HepG2 (cell line): Measurements from ENCODE around the gene STXBP4. TPM values are rescaled to one million over a fixed set of nuclear protein-coding genes. Genes with fewer than 3 reads are reported as not detected.

Experiments
- ATAC-seq: fragments of 200-7000 bp; cut with Tn5 transposase; 3 replicates; pipeline ENCODE4 v1.9.1; 2020; ENCODE audit warnings: mild to moderate bottlenecking, moderate library complexity
- BruUV-seq: library from RNA; stranded (reverse); fragments of 400-500 nt; replicated peaks from 2 replicates; lab custom pipeline; 2021; lab: Mats Ljungman, UMichigan
- CTCF ChIA-PET: fragments of 300-600 bp; formaldehyde crosslinking; extraction: SDS; loops from one replicate; lab custom pipeline; 2021; ENCODE audit warnings: low total read pairs, inconsistent platforms, low intra/inter-chr PET ratio; lab: Yijun Ruan, JAX
- POLR2A ChIA-PET: fragments of 350-600 bp; sonication (Branson Sonifier 250); formaldehyde crosslinking; loops from one replicate; lab custom pipeline; 2020; ENCODE audit warnings: antibody characterized with exemption, inconsistent platforms; lab: Yijun Ruan, JAX
- DNase-seq: peaks from one replicate; pipeline ENCODE4 v3.0.0-alpha.2; 2015; ENCODE audit warnings: low spot score
- FAIRE-seq: peaks from 3 replicates; lab custom pipeline; 2011; peaks lifted over from hg19 to GRCh38; lab: Jason Lieb, UNC
- H2AFZ ChIP-seq: one replicate; pipeline ENCODE4 v1.6.1; 2011; ENCODE audit warnings: low read length, inconsistent platforms
- H3K27ac ChIP-seq: fragments of 300-600 bp; 3 replicates; pipeline ENCODE4 v1.8.0; 2011; ENCODE audit warnings: mixed run types, mild to moderate bottlenecking, mixed read lengths, low read length, inconsistent platforms; ENCODE audit not compliant: insufficient read depth; ENCODE audit errors: extremely low read length
- H3K27me3 ChIP-seq, 2 experiments: fragments of 200-600 bp in 1 of 2; 2 replicates in 1 of 2; 3 replicates in 1 of 2; pipeline versions ENCODE4 v1.6.0 to v1.8.0; 2011; ENCODE audit warnings: low read length in 2 of 2, mild to moderate bottlenecking in 2 of 2, moderate library complexity in 2 of 2, inconsistent platforms in 1 of 2; ENCODE audit not compliant: insufficient read depth in 2 of 2, control insufficient read depth in 1 of 2
- H3K36me3 ChIP-seq, 2 experiments: fragments of 200-600 bp in 1 of 2; replicated peaks in 1 of 2; 2 replicates in 1 of 2; 3 replicates in 1 of 2; pipeline versions ENCODE4 v1.5.1 to v1.8.0; 2011; ENCODE audit warnings: low read length in 2 of 2, inconsistent platforms in 1 of 2; ENCODE audit not compliant: insufficient read depth in 2 of 2, control insufficient read depth in 1 of 2
- H3K4me1 ChIP-seq: 2 replicates; pipeline ENCODE4 v1.5.1; 2012; ENCODE audit warnings: low read length, inconsistent platforms; ENCODE audit not compliant: insufficient read depth
- H3K4me2 ChIP-seq: 2 replicates; pipeline ENCODE4 v1.6.0; 2011; ENCODE audit warnings: low read depth, low read length, inconsistent platforms
- H3K4me3 ChIP-seq, 3 experiments: fragments of 200-600 bp in 1 of 3; sonication (generic), shearing (Covaris generic) in 1 of 3; replicated peaks in 1 of 3; 2 replicates each; pipeline ENCODE4 v1.5.1; 2011 to 2016; ENCODE audit warnings: low read length in 3 of 3, inconsistent platforms in 2 of 3, low read depth in 2 of 3, mild to moderate bottlenecking in 2 of 3, control low read depth in 1 of 3, mixed read lengths in 1 of 3; ENCODE audit not compliant: insufficient read depth in 1 of 3
- H3K79me2 ChIP-seq: one replicate; pipeline ENCODE4 v1.6.1; 2011; ENCODE audit warnings: low read length, inconsistent platforms; ENCODE audit not compliant: insufficient read depth
- H3K9ac ChIP-seq: 2 replicates; pipeline ENCODE4 v1.6.0; 2011; ENCODE audit warnings: mild to moderate bottlenecking, low read depth, low read length, inconsistent platforms; ENCODE audit not compliant: insufficient read depth
- H3K9me3 ChIP-seq: 2 replicates; pipeline ENCODE4 v1.5.1; 2012; ENCODE audit warnings: mild to moderate bottlenecking, low read length
- H4K20me1 ChIP-seq: 2 replicates; pipeline ENCODE4 v1.6.0; 2011; ENCODE audit warnings: inconsistent platforms, mild to moderate bottlenecking, low read length, moderate library complexity; ENCODE audit not compliant: insufficient read depth
- GLI4 ChIP-seq: sonication (generic); formaldehyde crosslinking; IDR thresholded peaks from 2 replicates; pipeline ENCODE4 v1.5.1; 2020; ENCODE audit warnings: missing genetic modification reagents, mild to moderate bottlenecking, moderate library complexity, borderline replicate concordance
- JDP2 ChIP-seq: sonication (generic); formaldehyde crosslinking; IDR thresholded peaks from 2 replicates; pipeline ENCODE4 v1.8.1; 2022; ENCODE audit warnings: missing genetic modification reagents, borderline replicate concordance
- POGK ChIP-seq: sonication (generic); formaldehyde crosslinking; conservative IDR thresholded peaks from 2 replicates; pipeline ENCODE4 v1.8.0; 2022; ENCODE audit warnings: mild to moderate bottlenecking, moderate library complexity, missing genetic modification reagents
- RARG ChIP-seq: sonication (generic); formaldehyde crosslinking; IDR thresholded peaks from 2 replicates; pipeline ENCODE4 v1.4.0; 2020; ENCODE audit warnings: low read depth, mild to moderate bottlenecking, missing genetic modification reagents
- SAP130 ChIP-seq: IDR thresholded peaks from 2 replicates; pipeline ENCODE4 v1.6.1; 2016; ENCODE audit warnings: low read depth
- SKIL ChIP-seq: sonication (generic); formaldehyde crosslinking; IDR thresholded peaks from 2 replicates; pipeline ENCODE4 v1.8.0; 2022; ENCODE audit warnings: missing genetic modification reagents, mild to moderate bottlenecking, moderate library complexity, borderline replicate concordance
- SMC3 ChIP-seq: IDR thresholded peaks from 2 replicates; pipeline ENCODE4 v1.6.1; 2011; ENCODE audit warnings: low read length, improper control_type of control experiment
- SNAPC2 ChIP-seq: sonication (generic); formaldehyde crosslinking; IDR thresholded peaks from 2 replicates; pipeline ENCODE4 v1.8.1; 2022; ENCODE audit warnings: mild to moderate bottlenecking, missing genetic modification reagents
- TGIF2 ChIP-seq: IDR thresholded peaks from 2 replicates; pipeline ENCODE4 v1.6.1; 2016; ENCODE audit warnings: control low read depth, missing compliant biosample characterization
- ZBED4 ChIP-seq: sonication (generic); formaldehyde crosslinking; IDR thresholded peaks from 2 replicates; pipeline ENCODE4 v1.4.0; 2020; ENCODE audit warnings: missing genetic modification reagents, borderline replicate concordance
- ZNF12 ChIP-seq: sonication (generic); formaldehyde crosslinking; IDR thresholded peaks from 2 replicates; pipeline ENCODE4 v1.5.0; 2020; ENCODE audit warnings: missing genetic modification reagents
- ZNF530 ChIP-seq: sonication (generic); formaldehyde crosslinking; IDR thresholded peaks from 2 replicates; pipeline ENCODE4 v1.5.0; 2020; ENCODE audit warnings: low read depth, mild to moderate bottlenecking, missing genetic modification reagents
- WGBS: methylation state at CpG from one replicate; pipeline ENCODE4 v1.1.6; 2017; ENCODE audit warnings: low lambda C conversion rate; 5-methylcytosine and 5-hydroxymethylcytosine counted together
- in situ Hi-C: cut with HindIII; loops from 2 replicates; pipeline ENCODE4 v1.10.0; 2017; ENCODE audit warnings: low pct_unique_long_range_greater_than_20kb; ENCODE audit not compliant: extremely low pct_ligation_motif_present
- intact Hi-C: fragments of 100-400 bp; cut with micrococcal nuclease; formaldehyde crosslinking; loops from one replicate; pipeline ENCODE4 v1.10.0; 2022; ENCODE audit not compliant: unreplicated experiment
- polyA plus RNA-seq, 8 experiments: library from polyadenylated mRNA; depleted of rRNA in 3 of 8; stranded (reverse) in 7 of 8; unstranded in 1 of 8; fragments of >200 nt; fragmentation: Illumina TruSeq in 4 of 8; extraction: Trizol in 4 of 8; gene quantifications; 2 replicates each; pipeline versions ENCODE4 v1.2.1 to v1.2.3, GENCODE V29; 2011 to 2016; ENCODE audit warnings: low read depth in 4 of 8, missing spikeins in 1 of 8, mixed read lengths in 1 of 8; ENCODE audit not compliant: insufficient read depth in 1 of 8
- total RNA-seq, 5 experiments: library from RNA; depleted of rRNA; stranded (reverse); fragments of >200 nt; fragmentation: Illumina TruSeq; extraction: Trizol; gene quantifications; 2 replicates each; pipeline ENCODE4 v1.2.3, GENCODE V29; 2016; ENCODE audit warnings: low read depth in 1 of 5
- TF ChIP-seq, protein P1 (sequence below): IDR thresholded peaks from 2 replicates; pipeline ENCODE4 v1.6.1; 2016; ENCODE audit warnings: low read depth, control low read depth

STXBP4 gene
- total and polyA plus RNA-seq, 2 of the 13 experiments (the other 11 are each of a cell fraction or from before 2014, with no cell fraction given): 8.5 to 36.1 TPM

DNA sequence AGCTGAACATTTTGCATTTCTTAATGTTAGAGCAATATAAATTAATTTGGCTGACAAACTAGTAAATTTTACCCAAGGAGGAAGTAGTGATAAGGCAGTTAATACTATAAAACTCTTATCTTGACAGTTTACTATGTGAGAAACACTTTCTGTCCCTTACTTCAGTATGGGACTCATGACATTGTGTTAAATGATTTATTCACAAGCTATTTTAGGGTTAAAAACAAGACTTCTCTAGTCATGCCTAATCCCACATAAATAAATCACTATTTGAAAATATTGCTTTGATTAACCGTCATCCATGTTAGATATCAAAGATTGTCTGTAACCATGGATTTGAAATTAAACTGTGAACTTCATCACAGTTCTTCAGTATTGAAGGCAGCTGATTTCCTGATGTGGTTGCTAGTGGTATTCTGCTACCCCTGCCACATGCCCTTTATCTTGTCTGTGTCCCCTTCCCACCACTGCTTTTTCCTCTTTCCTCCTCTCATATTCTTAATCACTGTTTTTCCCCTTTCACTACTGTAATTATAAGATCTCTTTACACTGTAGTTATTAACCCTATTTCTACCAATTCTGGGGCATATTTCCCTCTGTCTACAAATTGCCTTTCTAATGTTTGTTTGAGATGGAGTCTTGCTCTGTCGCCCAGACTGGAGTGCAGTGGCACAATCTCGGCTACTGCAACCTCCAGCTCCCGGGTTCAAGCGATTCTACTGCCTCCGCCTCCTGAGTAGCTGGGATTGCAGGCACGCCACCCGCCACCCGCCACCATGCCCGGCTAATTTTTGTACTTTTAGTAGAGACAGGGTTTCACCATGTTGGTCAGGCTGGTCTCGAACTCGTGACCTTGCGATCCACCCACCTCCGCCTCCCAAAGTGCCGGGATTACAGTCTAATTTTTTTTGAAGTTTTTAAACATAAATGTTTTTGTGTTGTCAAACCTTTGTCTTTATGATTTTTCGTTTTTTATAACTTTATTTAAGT, 95.6 kb downstream of the STXBP4 start:
- BruUV-seq: no TSS peak
- in situ Hi-C loops (no loop called here), intact Hi-C loops (loop anchor here (2.0 to 5.0 kb wide), 2 partner anchors 51 to 173 kb away; no protein-coding TSS in a partner anchor)
- no peaks in the 10 kb centered on the region for H3K36me3 ChIP-seq
- no peaks in the 10 kb centered on the region for H4K20me1 ChIP-seq
- 94% methylated on average over 16 of the region's 16 CpGs for WGBS
- no peak overlapping the region for H3K27ac ChIP-seq
- H3K4me1 ChIP-seq: peaks cover 26% of the 10 kb centered on the region
- H3K9ac ChIP-seq: no peak overlapping the region
- no peak overlapping the region for H3K4me2 ChIP-seq
- H3K27me3 ChIP-seq: no peaks in the 10 kb centered on the region
- no peak overlapping the region for H2AFZ ChIP-seq
- no peak overlapping the region for H3K4me3 ChIP-seq
- ChIA-PET CTCF (no interaction called here), POLR2A (no interaction called here)
- no peaks in the 10 kb centered on the region for H3K9me3 ChIP-seq
- FAIRE-seq: no peak
- ATAC-seq: no peak
- no peaks in the 10 kb centered on the region for H3K79me2 ChIP-seq
- no peak for DNase-seq
- TF ChIP-seq JDP2 (CRISPR knock-in tag): no peak
- TF ChIP-seq ZNF530 (CRISPR knock-in tag): no peak
- no peak for TF ChIP-seq ZNF12 (CRISPR knock-in tag)
- no peak for TF ChIP-seq SKIL (CRISPR knock-in tag)
- TF ChIP-seq ZBED4: no peak
- TF ChIP-seq RARG: no peak
- no peak for TF ChIP-seq SMC3
- no peak for TF ChIP-seq GLI4 (CRISPR knock-in tag)
- no peak for TF ChIP-seq SAP130
- no peak for TF ChIP-seq SNAPC2 (CRISPR knock-in tag)
- no peak for TF ChIP-seq POGK (CRISPR knock-in tag)
- no peak for TF ChIP-seq TGIF2 (CRISPR knock-in tag)
- TF ChIP-seq, protein P1, sequence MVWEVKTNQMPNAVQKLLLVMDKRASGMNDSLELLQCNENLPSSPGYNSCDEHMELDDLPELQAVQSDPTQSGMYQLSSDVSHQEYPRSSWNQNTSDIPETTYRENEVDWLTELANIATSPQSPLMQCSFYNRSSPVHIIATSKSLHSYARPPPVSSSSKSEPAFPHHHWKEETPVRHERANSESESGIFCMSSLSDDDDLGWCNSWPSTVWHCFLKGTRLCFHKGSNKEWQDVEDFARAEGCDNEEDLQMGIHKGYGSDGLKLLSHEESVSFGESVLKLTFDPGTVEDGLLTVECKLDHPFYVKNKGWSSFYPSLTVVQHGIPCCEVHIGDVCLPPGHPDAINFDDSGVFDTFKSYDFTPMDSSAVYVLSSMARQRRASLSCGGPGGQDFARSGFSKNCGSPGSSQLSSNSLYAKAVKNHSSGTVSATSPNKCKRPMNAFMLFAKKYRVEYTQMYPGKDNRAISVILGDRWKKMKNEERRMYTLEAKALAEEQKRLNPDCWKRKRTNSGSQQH (CRISPR knock-in tag): no peak
